Calu3 (cell line): ENCODE measurements around the gene RUBCN. TPM values are rescaled to one million over a fixed set of nuclear protein-coding genes. Genes with fewer than 3 reads are reported as not detected.

Experiments
- BruUV-seq: library from RNA; stranded (reverse); fragments of 400-500 nt; replicated peaks from 2 replicates; lab custom pipeline; 2021; lab: Mats Ljungman, UMichigan
- CTCF ChIA-PET: fragments of 300-600 bp; sonication (Branson Sonifier 250); formaldehyde crosslinking; loops from one replicate; lab custom pipeline; 2022; ENCODE audit warnings: antibody characterized with exemption; lab: Charles Lee
- DNase-seq: peaks from one replicate; pipeline ENCODE4 v3.0.0; 2022
- H3K27ac Mint-ChIP-seq: one replicate; pipeline ENCODE4 v1.8.0; 2022; ENCODE audit warnings: mixed read lengths; ENCODE audit not compliant: unreplicated experiment
- H3K27me3 Mint-ChIP-seq: one replicate; pipeline ENCODE4 v1.8.0; 2022; ENCODE audit warnings: mixed read lengths; ENCODE audit not compliant: unreplicated experiment
- H3K36me3 Mint-ChIP-seq: one replicate; pipeline ENCODE4 v1.8.0; 2022; ENCODE audit warnings: mild to moderate bottlenecking, moderate library complexity, mixed read lengths; ENCODE audit not compliant: insufficient read depth, unreplicated experiment
- H3K4me1 Mint-ChIP-seq: one replicate; pipeline ENCODE4 v1.8.0; 2022; ENCODE audit warnings: mild to moderate bottlenecking, low read depth, mixed read lengths; ENCODE audit not compliant: unreplicated experiment
- H3K4me3 Mint-ChIP-seq: one replicate; pipeline ENCODE4 v1.8.0; 2022; ENCODE audit warnings: mild to moderate bottlenecking, low read depth, moderate library complexity, mixed read lengths; ENCODE audit not compliant: unreplicated experiment
- H3K9me3 Mint-ChIP-seq: one replicate; pipeline ENCODE4 v1.8.0; 2022; ENCODE audit warnings: low read depth, mixed read lengths; ENCODE audit not compliant: unreplicated experiment
- intact Hi-C: fragments of 100-400 bp; cut with micrococcal nuclease; formaldehyde crosslinking; loops from one replicate; pipeline ENCODE4 v1.10.0; 2022; ENCODE audit not compliant: unreplicated experiment
- total RNA-seq: library from RNA; stranded (reverse); gene quantifications from 2 replicates; pipeline ENCODE4 v1.2.3, GENCODE V29; 2022
- TF ChIP-seq, protein P1 (sequence below): fragments of 200-600 bp; IDR thresholded peaks from one replicate; pipeline ENCODE4 v1.8.0; 2022; ENCODE audit warnings: antibody characterized with exemption; ENCODE audit not compliant: unreplicated experiment

The RUBCN gene
- total RNA-seq, 1 experiment from 2014 or later, result 22.9 TPM

DNA sequence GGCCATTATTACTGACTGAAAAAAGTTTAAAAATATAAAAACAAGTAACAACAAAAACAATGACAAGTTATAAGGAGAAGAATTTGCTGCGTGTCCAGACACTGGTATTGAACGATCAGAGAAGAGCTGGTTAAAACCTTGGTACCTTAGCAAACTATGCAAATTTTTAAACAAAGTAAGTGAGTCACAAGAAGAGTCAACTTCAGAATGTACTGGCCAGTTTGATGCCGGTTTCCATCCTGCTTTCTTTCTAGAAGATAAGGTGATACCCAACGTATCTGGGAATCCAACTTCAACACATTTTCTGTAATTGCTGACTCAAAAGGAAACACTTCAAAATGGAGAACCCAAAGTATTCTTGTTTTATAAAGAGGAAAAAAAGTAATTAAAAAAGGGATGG, 49.8 kb downstream of the RUBCN start:
- TF ChIP-seq, protein P1, sequence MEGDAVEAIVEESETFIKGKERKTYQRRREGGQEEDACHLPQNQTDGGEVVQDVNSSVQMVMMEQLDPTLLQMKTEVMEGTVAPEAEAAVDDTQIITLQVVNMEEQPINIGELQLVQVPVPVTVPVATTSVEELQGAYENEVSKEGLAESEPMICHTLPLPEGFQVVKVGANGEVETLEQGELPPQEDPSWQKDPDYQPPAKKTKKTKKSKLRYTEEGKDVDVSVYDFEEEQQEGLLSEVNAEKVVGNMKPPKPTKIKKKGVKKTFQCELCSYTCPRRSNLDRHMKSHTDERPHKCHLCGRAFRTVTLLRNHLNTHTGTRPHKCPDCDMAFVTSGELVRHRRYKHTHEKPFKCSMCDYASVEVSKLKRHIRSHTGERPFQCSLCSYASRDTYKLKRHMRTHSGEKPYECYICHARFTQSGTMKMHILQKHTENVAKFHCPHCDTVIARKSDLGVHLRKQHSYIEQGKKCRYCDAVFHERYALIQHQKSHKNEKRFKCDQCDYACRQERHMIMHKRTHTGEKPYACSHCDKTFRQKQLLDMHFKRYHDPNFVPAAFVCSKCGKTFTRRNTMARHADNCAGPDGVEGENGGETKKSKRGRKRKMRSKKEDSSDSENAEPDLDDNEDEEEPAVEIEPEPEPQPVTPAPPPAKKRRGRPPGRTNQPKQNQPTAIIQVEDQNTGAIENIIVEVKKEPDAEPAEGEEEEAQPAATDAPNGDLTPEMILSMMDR, result no peak
- intact Hi-C loops, result no loop called here
- no peaks in the 10 kb centered on the region for H3K27me3 Mint-ChIP-seq
- no peak overlapping the region for H3K27ac Mint-ChIP-seq
- H3K36me3 Mint-ChIP-seq, result peaks cover 20% of the 10 kb centered on the region
- no TSS peak for BruUV-seq
- DNase-seq, result no peak
- no peaks in the 10 kb centered on the region for H3K4me1 Mint-ChIP-seq
- CTCF ChIA-PET, result interaction anchor here (0.6 kb wide), 1 partner anchor 105 kb away, joined by 3 read pairs; no protein-coding TSS in a partner anchor
- H3K9me3 Mint-ChIP-seq, result no peaks in the 10 kb centered on the region
- no peak overlapping the region for H3K4me3 Mint-ChIP-seq

- no peak for DNase-seq
- peaks cover 2% of the 10 kb centered on the region for H3K9me3 Mint-ChIP-seq
- no peaks in the 10 kb centered on the region for H3K27me3 Mint-ChIP-seq
- no TSS peak for BruUV-seq
- TF ChIP-seq, protein P1, result no peak
- no peak overlapping the region for H3K4me3 Mint-ChIP-seq
- peaks cover 24% of the 10 kb centered on the region for H3K36me3 Mint-ChIP-seq
- intact Hi-C loops, result no loop called here
- no peak overlapping the region for H3K27ac Mint-ChIP-seq
- CTCF ChIA-PET, result no interaction called here
- no peaks in the 10 kb centered on the region for H3K4me1 Mint-ChIP-seq
Observed at GRCh38 chr3:197685546-197685945, 51.2 kb downstream of the RUBCN start.

- Mint-ChIP-seq H3K9me3 (peaks cover 6% of the 10 kb centered on the region), H3K27ac (peak overlapping the region; percentile 60)
- intact Hi-C loops, result no loop called here
Observed at GRCh38 chr3:197683191-197683590, 53.5 kb downstream of the RUBCN start.

DNA sequence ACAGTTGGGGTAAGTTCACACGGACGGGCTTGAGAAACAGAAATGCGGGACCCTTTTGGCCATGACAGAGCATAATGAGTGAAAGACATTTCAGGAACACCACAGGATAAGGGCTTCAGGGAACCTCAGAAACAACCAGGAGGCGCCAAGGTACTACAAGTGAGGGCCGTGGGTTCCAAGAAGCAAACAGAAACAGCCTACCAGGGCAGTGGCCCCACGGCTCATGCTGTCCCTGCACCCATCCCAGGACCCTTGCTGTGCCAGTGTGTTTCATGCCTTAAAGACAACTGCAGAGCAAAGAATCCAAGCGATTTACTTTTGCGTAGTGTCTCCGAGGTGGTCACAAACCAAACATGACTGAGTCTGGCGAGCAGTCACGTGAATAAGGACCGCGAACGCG, 54.0 kb downstream of the RUBCN start:
- no peak overlapping the region for H3K4me3 Mint-ChIP-seq
- no peaks in the 10 kb centered on the region for H3K27me3 Mint-ChIP-seq
- no peak for DNase-seq
- CTCF ChIA-PET, result interaction anchor here (0.5 kb wide), 1 partner anchor 104 kb away, joined by 10 read pairs; no protein-coding TSS in a partner anchor
- H3K4me1 Mint-ChIP-seq, result no peaks in the 10 kb centered on the region
- H3K9me3 Mint-ChIP-seq, result peaks cover 8% of the 10 kb centered on the region
- TF ChIP-seq, protein P1, result no peak
- no TSS peak for BruUV-seq
- peaks cover 19% of the 10 kb centered on the region for H3K36me3 Mint-ChIP-seq
- no peak overlapping the region for H3K27ac Mint-ChIP-seq
- intact Hi-C loops, result no loop called here

More at GRCh38 chr3:197683191-197683590, 53.5 kb downstream of the RUBCN start:
- H3K4me1 Mint-ChIP-seq, result no peaks in the 10 kb centered on the region
- no peaks in the 10 kb centered on the region for H3K27me3 Mint-ChIP-seq
- DNase-seq, result no peak
- CTCF ChIA-PET, result no interaction called here
- BruUV-seq, result no TSS peak
- TF ChIP-seq, protein P1, result no peak
- no peak overlapping the region for H3K4me3 Mint-ChIP-seq
- peaks cover 19% of the 10 kb centered on the region for H3K36me3 Mint-ChIP-seq
